A673 (cell line): ENCODE results near the gene PPP1R12C.

ENCODE experiments used
- EZH2 ChIP-seq: fragments of 200-600 bp; sonication (generic); IDR thresholded peaks from 2 replicates; pipeline ENCODE4 v1.6.1; 2017; ENCODE audit warnings: borderline replicate concordance, low read depth, mild to moderate bottlenecking, mixed read lengths, antibody characterized with exemption, low read length; ENCODE audit not compliant: poor library complexity, severe bottlenecking
- TF ChIP-seq, protein P1 (sequence below): fragments of 300-800, 200-600 bp; sonication (generic); conservative IDR thresholded peaks from 2 replicates; pipeline ENCODE4 v1.5.1; 2017; ENCODE audit warnings: low read depth, mild to moderate bottlenecking, antibody characterized with exemption, low read length, moderate library complexity, mixed read lengths

DNA sequence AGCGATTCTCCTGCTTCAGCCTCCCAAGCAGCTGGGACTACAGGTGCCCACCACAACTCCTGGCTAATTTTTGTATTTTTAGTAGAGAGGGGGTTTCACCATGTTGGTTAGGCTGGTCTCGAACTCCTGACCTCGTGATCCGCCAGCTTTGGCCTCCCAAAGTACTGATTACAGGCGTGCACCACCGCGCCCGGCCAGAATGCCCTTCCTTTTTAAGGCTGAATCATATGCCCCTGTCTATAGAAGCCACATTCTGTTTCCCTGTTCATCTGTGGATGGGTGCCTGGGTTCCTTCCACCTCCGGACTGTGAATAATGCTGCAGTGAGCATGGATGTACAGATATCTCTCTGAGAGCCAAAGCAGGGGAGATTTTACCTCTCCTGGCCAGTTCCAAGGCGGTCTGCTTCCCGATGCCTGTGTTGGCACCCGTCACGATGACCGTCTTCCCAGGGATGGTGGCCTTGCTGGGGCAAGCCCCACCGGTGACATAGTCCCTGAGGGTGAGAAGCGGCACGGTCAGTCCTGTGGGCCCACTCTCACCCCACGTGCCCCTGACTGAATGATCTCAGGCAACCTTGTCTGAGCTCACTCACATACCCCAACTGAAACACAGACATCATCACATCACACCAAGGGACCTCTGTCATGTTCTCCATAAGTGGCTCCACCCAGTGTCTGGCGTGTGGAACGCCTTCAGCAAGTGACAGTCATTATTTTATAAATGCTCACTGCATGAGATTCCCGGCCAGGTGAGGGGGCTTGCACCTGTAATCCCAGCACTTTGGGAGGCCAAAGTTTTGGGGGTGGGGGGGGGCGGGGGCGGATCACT lies 58.4 kb downstream of the PPP1R12C start:
- TF ChIP-seq, protein P1, sequence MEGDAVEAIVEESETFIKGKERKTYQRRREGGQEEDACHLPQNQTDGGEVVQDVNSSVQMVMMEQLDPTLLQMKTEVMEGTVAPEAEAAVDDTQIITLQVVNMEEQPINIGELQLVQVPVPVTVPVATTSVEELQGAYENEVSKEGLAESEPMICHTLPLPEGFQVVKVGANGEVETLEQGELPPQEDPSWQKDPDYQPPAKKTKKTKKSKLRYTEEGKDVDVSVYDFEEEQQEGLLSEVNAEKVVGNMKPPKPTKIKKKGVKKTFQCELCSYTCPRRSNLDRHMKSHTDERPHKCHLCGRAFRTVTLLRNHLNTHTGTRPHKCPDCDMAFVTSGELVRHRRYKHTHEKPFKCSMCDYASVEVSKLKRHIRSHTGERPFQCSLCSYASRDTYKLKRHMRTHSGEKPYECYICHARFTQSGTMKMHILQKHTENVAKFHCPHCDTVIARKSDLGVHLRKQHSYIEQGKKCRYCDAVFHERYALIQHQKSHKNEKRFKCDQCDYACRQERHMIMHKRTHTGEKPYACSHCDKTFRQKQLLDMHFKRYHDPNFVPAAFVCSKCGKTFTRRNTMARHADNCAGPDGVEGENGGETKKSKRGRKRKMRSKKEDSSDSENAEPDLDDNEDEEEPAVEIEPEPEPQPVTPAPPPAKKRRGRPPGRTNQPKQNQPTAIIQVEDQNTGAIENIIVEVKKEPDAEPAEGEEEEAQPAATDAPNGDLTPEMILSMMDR: peak; percentile 35; the same call in 1 of the 2 replicates
- no peak for TF ChIP-seq EZH2
